LNCAP (cell line): ENCODE measurements around the gene TPBGL.

Source experiments
- CTCF ChIP-seq: fragments of 450-650 bp; IDR thresholded peaks from 2 replicates; pipeline ENCODE4 v1.5.1; 2017; ENCODE audit warnings: mild to moderate bottlenecking

Gene TPBGL

GRCh38 chr11:75214411-75214821 lies 26.2 kb upstream of the TPBGL start:
- TF ChIP-seq CTCF = peak; percentile 29; the same call in 1 of the 2 replicates

GRCh38 chr11:75214843-75215242 lies 25.7 kb upstream of the TPBGL start:
- TF ChIP-seq CTCF = no peak

GRCh38 chr11:75219869-75220268 lies 20.7 kb upstream of the TPBGL start:
- TF ChIP-seq CTCF = no peak

- no peak for TF ChIP-seq CTCF
Measured at GRCh38 chr11:75223954-75224643, 16.5 kb upstream of the TPBGL start.

GRCh38 chr11:75225794-75226193 lies 14.8 kb upstream of the TPBGL start:
- no peak for TF ChIP-seq CTCF

- TF ChIP-seq CTCF = no peak
Measured at GRCh38 chr11:75229466-75229865, 11.1 kb upstream of the TPBGL start.

- TF ChIP-seq CTCF = no peak
Measured at GRCh38 chr11:75230621-75231020, 10.0 kb upstream of the TPBGL start.

GRCh38 chr11:75233754-75234172 lies 6.8 kb upstream of the TPBGL start:
- TF ChIP-seq CTCF = no peak
